Osteoblast (primary cell): ENCODE data around the gene ADAR. TPM values are rescaled to one million over a fixed set of nuclear protein-coding genes. Genes with fewer than 3 reads are reported as not detected.

Source experiments
- DNase-seq: peaks from one replicate; pipeline ENCODE4 v3.0.0; 2011; ENCODE audit warnings: low spot score, mixed read lengths; ENCODE audit not compliant: insufficient read length; ENCODE audit errors: missing footprints
- H2AFZ ChIP-seq: 2 replicates; pipeline ENCODE4 v1.6.0; 2011; ENCODE audit warnings: mild to moderate bottlenecking, low read length
- H3K27ac ChIP-seq: 2 replicates; pipeline ENCODE4 v1.5.1; 2011; ENCODE audit warnings: mild to moderate bottlenecking, low read depth, low read length, moderate library complexity
- H3K27me3 ChIP-seq: 2 replicates; pipeline ENCODE4 v1.6.0; 2012; ENCODE audit warnings: mild to moderate bottlenecking, control low read depth, inconsistent platforms, low read length, moderate library complexity; ENCODE audit not compliant: insufficient read depth
- H3K36me3 ChIP-seq: 2 replicates; pipeline ENCODE4 v1.5.1; 2011; ENCODE audit warnings: mild to moderate bottlenecking, low read length, control low read depth, moderate library complexity; ENCODE audit not compliant: insufficient read depth
- H3K4me1 ChIP-seq: 2 replicates; pipeline ENCODE4 v1.5.1; 2011; ENCODE audit warnings: mild to moderate bottlenecking, low read length, control low read depth, moderate library complexity; ENCODE audit not compliant: insufficient read depth
- H3K4me2 ChIP-seq: 2 replicates; pipeline ENCODE4 v1.6.0; 2011; ENCODE audit warnings: mild to moderate bottlenecking, low read length; ENCODE audit not compliant: insufficient read depth
- H3K4me3 ChIP-seq: fragments of 200-600 bp; sonication (generic); 3 replicates; pipeline ENCODE4 v1.5.1; 2012; ENCODE audit warnings: mild to moderate bottlenecking, low read length, inconsistent platforms; ENCODE audit not compliant: insufficient read depth
- H3K79me2 ChIP-seq: 2 replicates; pipeline ENCODE4 v1.6.0; 2012; ENCODE audit warnings: mild to moderate bottlenecking, low read length, control low read depth, inconsistent platforms; ENCODE audit not compliant: insufficient read depth
- H3K9me3 ChIP-seq: 2 replicates; pipeline ENCODE4 v1.5.1; 2011; ENCODE audit warnings: low read depth, low read length, control low read depth
- H4K20me1 ChIP-seq: 2 replicates; pipeline ENCODE4 v1.6.0; 2012; ENCODE audit warnings: mild to moderate bottlenecking, low read length, control low read depth; ENCODE audit not compliant: insufficient read depth
- total RNA-seq: library from RNA; depleted of rRNA; stranded (reverse); fragments of >200 nt; gene quantifications from 2 replicates; pipeline ENCODE4 v1.2.3, GENCODE V29; 2012
- TF ChIP-seq, protein P1 (sequence below): IDR thresholded peaks from 2 replicates; pipeline ENCODE4 v1.5.1; 2011; ENCODE audit warnings: mild to moderate bottlenecking, low read depth, low read length, moderate library complexity; ENCODE audit errors: extremely low read depth

Gene ADAR
- total RNA-seq, 1 donor, result 118 TPM

DNA sequence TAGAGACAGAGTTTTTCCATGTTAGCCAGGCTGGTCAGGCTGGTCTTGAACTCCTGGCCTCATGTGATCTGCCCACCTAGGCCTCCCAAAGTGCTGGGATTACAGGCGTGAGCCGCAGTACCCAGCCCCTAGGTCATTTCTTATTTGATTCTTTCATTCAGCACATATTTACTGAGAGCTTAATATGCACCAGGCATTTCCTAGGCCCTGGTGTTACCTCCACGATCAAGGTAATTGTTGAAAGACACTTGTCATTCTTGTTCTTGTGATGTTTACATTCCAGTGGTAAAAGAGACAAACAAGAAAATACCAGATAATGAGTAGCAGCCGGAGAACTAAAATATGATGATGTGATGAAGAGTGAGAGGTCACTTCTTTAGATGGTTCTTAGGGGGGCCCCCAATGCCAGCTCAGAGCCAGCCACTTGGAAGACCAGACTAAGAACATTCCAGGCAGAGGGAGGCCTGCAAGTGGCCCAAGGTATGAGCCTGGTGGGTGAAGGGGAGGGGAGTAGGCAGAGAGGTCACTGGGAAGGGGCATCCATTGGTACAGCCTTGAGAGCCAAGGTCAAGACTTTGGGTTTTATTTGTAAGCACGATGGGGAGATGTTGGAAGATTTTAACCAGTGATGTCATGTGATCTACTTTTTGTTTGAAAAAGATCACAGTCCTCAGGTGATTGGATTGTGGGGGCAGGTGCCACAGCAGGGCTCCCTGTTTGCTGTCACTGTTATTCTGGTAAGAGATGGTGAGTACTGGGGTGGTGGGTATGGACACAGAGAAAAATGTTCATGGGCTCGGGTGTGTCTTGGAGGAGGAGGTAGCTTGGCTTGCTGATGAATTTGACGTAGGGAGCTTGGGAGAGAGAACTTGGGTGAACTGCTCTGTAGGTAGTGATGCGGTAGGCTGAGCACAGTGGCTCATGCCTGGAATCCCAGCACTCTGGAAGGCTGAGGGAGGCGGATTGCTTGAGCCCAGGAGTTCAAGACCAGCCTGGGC lies 68.2 kb downstream of the ADAR start:
- H3K27me3 ChIP-seq, result peaks cover 44% of the 10 kb centered on the region

DNA sequence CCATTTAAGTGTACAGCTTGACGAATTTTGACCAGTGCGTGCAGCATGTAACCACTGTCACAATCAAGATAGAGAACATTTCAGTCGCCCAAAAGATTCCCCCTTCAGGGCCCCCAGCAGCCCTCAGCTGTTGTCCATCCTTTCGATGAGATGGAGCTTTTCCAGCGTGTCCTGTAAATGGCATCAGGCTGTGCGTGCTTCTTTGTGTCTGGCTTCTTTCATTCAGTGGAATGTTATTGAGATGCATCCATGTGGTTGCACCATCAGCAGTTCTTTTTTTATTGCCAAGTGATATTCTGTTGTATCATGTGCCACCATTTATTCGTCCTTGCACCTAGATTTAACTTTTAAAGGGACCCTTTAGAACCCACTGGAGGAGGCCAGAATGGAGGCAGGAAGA lies 71.4 kb downstream of the ADAR start:
- Histone ChIP-seq H3K27me3 (peaks cover 39% of the 10 kb centered on the region), H3K4me2 (no peak overlapping the region), H2AFZ (no peak overlapping the region), H3K36me3 (no peaks in the 10 kb centered on the region), H3K79me2 (no peaks in the 10 kb centered on the region), H3K27ac (no peak overlapping the region), H3K4me1 (no peaks in the 10 kb centered on the region), H3K9me3 (no peaks in the 10 kb centered on the region), H4K20me1 (no peaks in the 10 kb centered on the region), H3K4me3 (no peak overlapping the region)
- no peak for DNase-seq
- TF ChIP-seq, protein P1, sequence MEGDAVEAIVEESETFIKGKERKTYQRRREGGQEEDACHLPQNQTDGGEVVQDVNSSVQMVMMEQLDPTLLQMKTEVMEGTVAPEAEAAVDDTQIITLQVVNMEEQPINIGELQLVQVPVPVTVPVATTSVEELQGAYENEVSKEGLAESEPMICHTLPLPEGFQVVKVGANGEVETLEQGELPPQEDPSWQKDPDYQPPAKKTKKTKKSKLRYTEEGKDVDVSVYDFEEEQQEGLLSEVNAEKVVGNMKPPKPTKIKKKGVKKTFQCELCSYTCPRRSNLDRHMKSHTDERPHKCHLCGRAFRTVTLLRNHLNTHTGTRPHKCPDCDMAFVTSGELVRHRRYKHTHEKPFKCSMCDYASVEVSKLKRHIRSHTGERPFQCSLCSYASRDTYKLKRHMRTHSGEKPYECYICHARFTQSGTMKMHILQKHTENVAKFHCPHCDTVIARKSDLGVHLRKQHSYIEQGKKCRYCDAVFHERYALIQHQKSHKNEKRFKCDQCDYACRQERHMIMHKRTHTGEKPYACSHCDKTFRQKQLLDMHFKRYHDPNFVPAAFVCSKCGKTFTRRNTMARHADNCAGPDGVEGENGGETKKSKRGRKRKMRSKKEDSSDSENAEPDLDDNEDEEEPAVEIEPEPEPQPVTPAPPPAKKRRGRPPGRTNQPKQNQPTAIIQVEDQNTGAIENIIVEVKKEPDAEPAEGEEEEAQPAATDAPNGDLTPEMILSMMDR, result no peak

More for the DNA sequence above, 68.2 kb downstream of the ADAR start:
- H3K4me1 ChIP-seq, result no peaks in the 10 kb centered on the region
- no peak overlapping the region for H3K4me3 ChIP-seq
- no peaks in the 10 kb centered on the region for H3K79me2 ChIP-seq
- H3K4me2 ChIP-seq, result no peak overlapping the region
- no peak for DNase-seq
- H3K9me3 ChIP-seq, result no peaks in the 10 kb centered on the region
- H3K36me3 ChIP-seq, result no peaks in the 10 kb centered on the region
- no peaks in the 10 kb centered on the region for H4K20me1 ChIP-seq
- no peak overlapping the region for H2AFZ ChIP-seq
- no peak overlapping the region for H3K27ac ChIP-seq
- TF ChIP-seq, protein P1, result no peak

DNA sequence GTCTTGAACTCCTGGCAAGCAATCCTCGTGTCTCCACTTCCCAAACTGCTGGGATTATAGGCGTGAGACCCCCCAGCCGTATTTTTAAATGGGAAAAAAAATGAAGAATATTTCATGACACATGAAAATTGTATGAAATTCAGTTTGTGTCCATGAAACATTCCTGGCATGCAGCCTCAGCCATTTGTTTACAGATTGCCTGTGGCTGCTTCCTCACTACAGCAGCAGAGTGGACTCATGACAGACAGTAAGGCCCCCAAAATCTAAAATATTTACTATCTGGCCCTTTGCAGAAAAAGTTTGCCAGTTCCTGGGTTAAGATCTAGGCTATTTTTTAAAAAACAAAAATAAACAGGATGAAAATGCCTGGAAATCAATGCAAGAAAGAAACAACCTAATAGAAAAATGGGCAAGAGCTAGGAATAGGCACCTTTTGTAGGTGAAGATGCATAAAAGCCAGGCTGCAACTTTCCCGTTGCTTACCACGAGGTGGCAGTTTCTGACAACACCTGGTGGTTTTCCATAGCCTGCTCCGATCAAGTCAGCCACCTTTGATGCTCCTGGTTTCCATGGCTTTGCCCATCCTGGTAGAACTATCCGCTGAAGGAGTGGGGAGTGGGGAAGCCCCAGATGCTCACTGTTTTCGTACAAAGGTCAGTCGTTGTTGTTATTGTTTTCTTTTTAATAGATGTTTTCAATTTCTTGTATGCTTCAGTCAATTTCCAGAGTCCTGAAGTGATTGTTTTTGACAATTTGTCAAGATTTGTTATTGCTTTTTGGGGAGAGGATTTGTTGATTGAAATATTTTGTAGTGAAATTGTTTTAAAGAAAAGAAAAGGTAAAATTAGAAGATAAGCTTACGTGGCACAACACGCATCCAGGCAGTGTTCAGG lies 73.8 kb downstream of the ADAR start:
- H3K4me3 ChIP-seq, result no peak overlapping the region
- no peak for DNase-seq
- no peak overlapping the region for H3K4me2 ChIP-seq
- H2AFZ ChIP-seq, result no peak overlapping the region
- peaks cover 25% of the 10 kb centered on the region for H3K27me3 ChIP-seq
- H3K27ac ChIP-seq, result no peak overlapping the region
- TF ChIP-seq, protein P1, result peak; percentile 31
- H3K36me3 ChIP-seq, result no peaks in the 10 kb centered on the region
- no peaks in the 10 kb centered on the region for H4K20me1 ChIP-seq
- no peaks in the 10 kb centered on the region for H3K4me1 ChIP-seq
- H3K9me3 ChIP-seq, result no peaks in the 10 kb centered on the region
- no peaks in the 10 kb centered on the region for H3K79me2 ChIP-seq

Other genes starting within 250 kb of the ADAR start
- gene IL6R, start 202.8 kb downstream of the ADAR start, total RNA-seq, result 5.3 and 8.0 TPM in 2 replicates
- gene TDRD10, start 106.0 kb downstream of the ADAR start, total RNA-seq, result not detected in 2 replicates
- not detected in 2 replicates for gene SHE, start 105.8 kb downstream of the ADAR start, total RNA-seq
- gene UBE2Q1, start 49.5 kb downstream of the ADAR start, total RNA-seq, result 27.9 and 28.6 TPM in 2 replicates
- gene CHRNB2, start 40.4 kb downstream of the ADAR start, total RNA-seq, result under 0.01 TPM in 1 of 2 replicates, not detected in the other